ENCODE results near the gene MAP10. TPM values are rescaled to one million over a fixed set of nuclear protein-coding genes. Genes with fewer than 3 reads are reported as not detected.

MAP10 gene
- total RNA-seq, 1 donor = 2.2 TPM

DNA sequence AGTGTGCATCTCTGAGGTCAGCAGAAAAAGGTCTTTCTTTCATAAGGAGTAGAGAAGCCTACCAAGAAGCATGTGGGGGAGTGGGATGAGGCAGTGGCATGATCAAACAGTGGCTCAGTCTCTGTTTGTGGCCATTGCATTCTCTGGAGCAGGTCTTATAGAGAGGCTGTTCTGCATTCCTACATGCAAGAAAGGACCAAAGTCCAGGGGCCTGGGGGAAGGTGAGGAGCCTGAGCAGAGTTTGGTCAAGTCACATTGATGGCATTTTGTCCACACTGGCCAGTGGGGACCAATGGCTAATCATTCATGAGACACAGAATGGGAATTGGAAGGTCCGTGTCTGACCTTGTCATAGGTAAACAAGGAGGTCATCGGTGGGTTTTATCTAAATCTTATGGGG lies 25.4 kb downstream of the MAP10 start:
- Histone ChIP-seq H3K36me3 (ENCODE audit: insufficient read depth, low read length) (no peaks in the 10 kb centered on the region), H3K79me2 (ENCODE audit: insufficient read depth, low read length) (no peaks in the 10 kb centered on the region), H3K27me3 (ENCODE audit: insufficient read depth, low read length) (no peaks in the 10 kb centered on the region), H3K4me3 (ENCODE audit: insufficient read depth, low read length) (no peak overlapping the region), H3K27ac (ENCODE audit: low read depth, low read length) (no peak overlapping the region), H2AFZ (ENCODE audit: low read length) (no peak overlapping the region), H3K4me2 (ENCODE audit: insufficient read depth, low read length) (no peak overlapping the region), H4K20me1 (ENCODE audit: insufficient read depth, low read length) (no peaks in the 10 kb centered on the region), H3K9me3 (ENCODE audit: low read depth, low read length) (no peaks in the 10 kb centered on the region), H3K4me1 (ENCODE audit: insufficient read depth, low read length) (no peaks in the 10 kb centered on the region)
- DNase-seq (ENCODE audit: insufficient read length, low spot score, missing footprints) = no peak
- TF ChIP-seq CTCF (IDR thresholded peaks at IDR 0.05; ENCODE audit: extremely low read depth, low read depth, low read length) = no peak

GRCh38 chr1:232831895-232832294 lies 26.7 kb downstream of the MAP10 start:
- no peaks in the 10 kb centered on the region for H3K79me2 ChIP-seq (ENCODE audit: insufficient read depth, low read length)
- H4K20me1 ChIP-seq (ENCODE audit: insufficient read depth, low read length) = no peaks in the 10 kb centered on the region
- TF ChIP-seq CTCF (IDR thresholded peaks at IDR 0.05; ENCODE audit: extremely low read depth, low read depth, low read length) = no peak
- H3K36me3 ChIP-seq (ENCODE audit: insufficient read depth, low read length) = no peaks in the 10 kb centered on the region
- H2AFZ ChIP-seq (ENCODE audit: low read length) = no peak overlapping the region
- no peak overlapping the region for H3K27ac ChIP-seq (ENCODE audit: low read depth, low read length)
- H3K27me3 ChIP-seq (ENCODE audit: insufficient read depth, low read length) = no peaks in the 10 kb centered on the region
- DNase-seq (ENCODE audit: insufficient read length, low spot score, missing footprints) = no peak
- no peak overlapping the region for H3K4me3 ChIP-seq (ENCODE audit: insufficient read depth, low read length)
- H3K4me1 ChIP-seq (ENCODE audit: insufficient read depth, low read length) = no peaks in the 10 kb centered on the region
- H3K9me3 ChIP-seq (ENCODE audit: low read depth, low read length) = no peaks in the 10 kb centered on the region
- H3K4me2 ChIP-seq (ENCODE audit: insufficient read depth, low read length) = no peak overlapping the region

GRCh38 chr1:232834066-232834465 lies 28.9 kb downstream of the MAP10 start:
- Histone ChIP-seq H3K4me3 (ENCODE audit: insufficient read depth, low read length) (no peak overlapping the region), H3K4me2 (ENCODE audit: insufficient read depth, low read length) (no peak overlapping the region), H3K79me2 (ENCODE audit: insufficient read depth, low read length) (no peaks in the 10 kb centered on the region), H4K20me1 (ENCODE audit: insufficient read depth, low read length) (no peaks in the 10 kb centered on the region), H3K36me3 (ENCODE audit: insufficient read depth, low read length) (no peaks in the 10 kb centered on the region), H3K4me1 (ENCODE audit: insufficient read depth, low read length) (no peaks in the 10 kb centered on the region), H3K27me3 (ENCODE audit: insufficient read depth, low read length) (no peaks in the 10 kb centered on the region), H3K9me3 (ENCODE audit: low read depth, low read length) (no peaks in the 10 kb centered on the region), H2AFZ (ENCODE audit: low read length) (no peak overlapping the region), H3K27ac (ENCODE audit: low read depth, low read length) (no peak overlapping the region)
- no peak for TF ChIP-seq CTCF (IDR thresholded peaks at IDR 0.05; ENCODE audit: extremely low read depth, low read depth, low read length)
- DNase-seq (ENCODE audit: insufficient read length, low spot score, missing footprints) = no peak

GRCh38 chr1:232835166-232835565 lies 29.9 kb downstream of the MAP10 start:
- DNase-seq (ENCODE audit: insufficient read length, low spot score, missing footprints) = no peak

More at GRCh38 chr1:232835166-232835565, 29.9 kb downstream of the MAP10 start:
- H3K4me1 ChIP-seq (ENCODE audit: insufficient read depth, low read length) = no peaks in the 10 kb centered on the region
- H4K20me1 ChIP-seq (ENCODE audit: insufficient read depth, low read length) = no peaks in the 10 kb centered on the region
- no peak for TF ChIP-seq CTCF (IDR thresholded peaks at IDR 0.05; ENCODE audit: extremely low read depth, low read depth, low read length)
- H3K27me3 ChIP-seq (ENCODE audit: insufficient read depth, low read length) = no peaks in the 10 kb centered on the region
- H3K9me3 ChIP-seq (ENCODE audit: low read depth, low read length) = no peaks in the 10 kb centered on the region
- no peak overlapping the region for H3K4me2 ChIP-seq (ENCODE audit: insufficient read depth, low read length)
- H3K27ac ChIP-seq (ENCODE audit: low read depth, low read length) = no peak overlapping the region
- H3K79me2 ChIP-seq (ENCODE audit: insufficient read depth, low read length) = no peaks in the 10 kb centered on the region
- no peak overlapping the region for H3K4me3 ChIP-seq (ENCODE audit: insufficient read depth, low read length)
- H3K36me3 ChIP-seq (ENCODE audit: insufficient read depth, low read length) = no peaks in the 10 kb centered on the region
- H2AFZ ChIP-seq (ENCODE audit: low read length) = no peak overlapping the region

Measured in osteoblast (primary cell).